ENCODE results near the gene SHROOM2.

DNA sequence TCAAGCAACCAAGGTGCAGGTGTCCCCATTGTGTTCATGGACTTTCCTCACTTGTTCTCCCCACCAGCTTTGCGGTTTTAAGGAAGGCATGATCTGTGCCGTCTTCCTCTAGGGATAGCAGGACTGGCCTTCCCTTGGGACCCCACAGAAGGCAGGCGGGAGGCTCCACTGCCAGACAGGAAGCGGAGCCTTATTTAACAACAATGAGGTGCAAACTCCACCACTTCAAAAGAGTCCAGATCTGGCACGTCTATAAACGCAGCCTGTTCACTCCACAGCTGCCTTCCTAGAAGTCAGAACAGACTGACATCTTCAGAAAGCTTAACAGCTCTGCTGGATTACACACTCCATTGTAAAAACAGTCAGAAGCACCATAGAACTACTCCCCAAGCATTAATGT lies 18.9 kb upstream of the SHROOM2 start:
- TF ChIP-seq ZNF433 (tag by site-specific recombination; IDR thresholded peaks at IDR 0.05; ENCODE audit: low read depth), result no peak
- no peak for TF ChIP-seq YY1 (tag by site-specific recombination; IDR thresholded peaks at IDR 0.05)

Measured in HEK293 (cell line).